Lower lobe of right lung (tissue), 2 donors: ENCODE data around the gene GGCX. TPM values are rescaled to one million over a fixed set of nuclear protein-coding genes. Genes with fewer than 3 reads are reported as not detected.

Experiments used
- ATAC-seq, 2 donors: fragments of 200-7000 bp; cut with Tn5 transposase; one replicate each; pipeline ENCODE4 v1.9.1; 2020 to 2022; ENCODE audit warnings: mild to moderate bottlenecking in 2 of 2, moderate library complexity in 2 of 2
- DNase-seq: peaks from one replicate; pipeline ENCODE4 v3.0.0-alpha.2; 2020
- H3K27ac ChIP-seq: fragments of 200-600 bp; one replicate; pipeline ENCODE4 v1.8.0; 2022
- H3K27me3 ChIP-seq: fragments of 200-600 bp; one replicate; pipeline ENCODE4 v1.8.0; 2022; ENCODE audit warnings: low read depth
- H3K36me3 ChIP-seq: fragments of 200-600 bp; one replicate; pipeline ENCODE4 v1.8.0; 2022; ENCODE audit warnings: mild to moderate bottlenecking
- H3K4me1 ChIP-seq: fragments of 200-600 bp; one replicate; pipeline ENCODE4 v1.8.0; 2022
- H3K4me3 ChIP-seq: fragments of 200-600 bp; one replicate; pipeline ENCODE4 v1.8.0; 2022; ENCODE audit warnings: mild to moderate bottlenecking
- H3K9me3 ChIP-seq: fragments of 200-600 bp; one replicate; pipeline ENCODE4 v1.8.0; 2022
- intact Hi-C: fragments of 100-400 bp; cut with DNase I; formaldehyde crosslinking; loops from one replicate; pipeline ENCODE4 v1.11.0; 2022
- total RNA-seq: library from RNA; stranded (reverse); fragmentation: NEBNext Ultra II Directional; extraction: Animal tissue kit (Norgen Biotek cat#: 25700); gene quantifications from one replicate; pipeline ENCODE4 v1.2.1, GENCODE V29; 2021
- TF ChIP-seq, protein P1 (sequence below): fragments of 200-600 bp; IDR thresholded peaks from one replicate; pipeline ENCODE4 v1.8.0; 2022; ENCODE audit warnings: antibody characterized with exemption, mild to moderate bottlenecking
- donor health status: DM: no; HTN: yes; CAD: no; lungs with severe emphysema.

The GGCX gene
- total RNA-seq, 1 donor from 2014 or later: 62.2 TPM

DNA sequence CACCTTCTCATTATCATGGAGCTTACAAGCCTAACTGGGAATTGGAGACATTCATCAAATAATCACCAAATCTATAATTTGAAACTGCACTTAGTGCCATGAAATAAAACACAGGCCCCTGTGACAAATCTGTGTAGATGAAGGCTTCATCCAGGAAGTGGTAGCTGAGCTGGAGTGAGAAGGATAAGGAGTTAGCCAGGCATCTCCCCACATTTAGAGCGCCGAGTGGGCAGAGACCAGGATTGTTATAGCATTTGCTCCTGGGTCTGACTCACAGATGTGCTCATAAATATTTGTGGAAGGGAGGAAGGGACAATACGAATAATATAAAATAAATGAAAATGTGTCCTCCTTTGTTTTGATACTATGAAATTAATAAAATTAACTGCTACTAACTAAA is 24.8 kb downstream of the GGCX start:
- Histone ChIP-seq H3K27me3 (no peaks in the 10 kb centered on the region), H3K4me1 (peaks cover 26% of the 10 kb centered on the region), H3K36me3 (peaks cover 8% of the 10 kb centered on the region), H3K4me3 (no peak overlapping the region), H3K9me3 (no peaks in the 10 kb centered on the region), H3K27ac (peak overlapping the region; percentile 99)
- intact Hi-C loops: no loop called here
- TF ChIP-seq, protein P1, sequence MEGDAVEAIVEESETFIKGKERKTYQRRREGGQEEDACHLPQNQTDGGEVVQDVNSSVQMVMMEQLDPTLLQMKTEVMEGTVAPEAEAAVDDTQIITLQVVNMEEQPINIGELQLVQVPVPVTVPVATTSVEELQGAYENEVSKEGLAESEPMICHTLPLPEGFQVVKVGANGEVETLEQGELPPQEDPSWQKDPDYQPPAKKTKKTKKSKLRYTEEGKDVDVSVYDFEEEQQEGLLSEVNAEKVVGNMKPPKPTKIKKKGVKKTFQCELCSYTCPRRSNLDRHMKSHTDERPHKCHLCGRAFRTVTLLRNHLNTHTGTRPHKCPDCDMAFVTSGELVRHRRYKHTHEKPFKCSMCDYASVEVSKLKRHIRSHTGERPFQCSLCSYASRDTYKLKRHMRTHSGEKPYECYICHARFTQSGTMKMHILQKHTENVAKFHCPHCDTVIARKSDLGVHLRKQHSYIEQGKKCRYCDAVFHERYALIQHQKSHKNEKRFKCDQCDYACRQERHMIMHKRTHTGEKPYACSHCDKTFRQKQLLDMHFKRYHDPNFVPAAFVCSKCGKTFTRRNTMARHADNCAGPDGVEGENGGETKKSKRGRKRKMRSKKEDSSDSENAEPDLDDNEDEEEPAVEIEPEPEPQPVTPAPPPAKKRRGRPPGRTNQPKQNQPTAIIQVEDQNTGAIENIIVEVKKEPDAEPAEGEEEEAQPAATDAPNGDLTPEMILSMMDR: no peak
- DNase-seq (no peak), ATAC-seq (no peak)

DNA sequence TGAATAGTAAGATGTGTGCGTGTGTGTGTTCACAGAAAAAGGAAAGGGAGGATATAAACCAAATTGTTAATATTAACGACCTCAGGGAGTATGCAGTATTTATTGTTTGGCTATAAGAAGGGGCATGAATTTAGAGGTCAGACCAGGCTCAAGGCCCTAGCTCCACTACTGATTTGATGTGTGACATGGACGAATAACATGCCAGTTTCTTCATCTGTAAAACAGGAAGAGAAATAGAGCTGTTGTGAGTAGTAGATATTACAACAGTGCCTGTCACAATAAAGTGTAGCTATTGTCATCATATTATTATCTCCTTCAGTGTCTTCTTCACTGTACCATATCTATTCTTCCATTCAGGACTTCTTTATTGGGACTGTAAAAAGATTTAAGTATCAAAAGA is 26.4 kb downstream of the GGCX start:
- intact Hi-C loops: no loop called here

DNA sequence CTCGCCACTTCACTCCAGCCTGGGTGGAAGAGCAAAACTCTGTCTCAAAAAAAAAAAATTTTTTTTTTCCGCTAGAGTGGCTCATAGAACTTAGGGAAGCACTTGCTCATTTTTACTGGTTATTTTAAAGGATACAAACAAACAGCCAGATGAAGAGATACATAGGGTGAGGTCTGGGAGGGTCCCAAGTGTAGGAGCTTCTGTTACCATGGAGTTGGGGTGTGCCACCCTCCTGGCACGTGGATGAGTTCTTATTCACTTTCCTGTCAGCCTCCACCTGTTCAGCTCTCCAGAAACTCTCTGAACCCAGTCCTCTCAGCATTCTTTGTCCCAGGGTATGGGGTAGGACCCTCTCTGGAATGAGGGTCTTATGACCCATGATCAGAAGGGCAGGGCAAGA is 27.2 kb downstream of the GGCX start:
- Histone ChIP-seq H3K4me1 (peaks cover 12% of the 10 kb centered on the region), H3K27ac (no peak overlapping the region), H3K36me3 (no peaks in the 10 kb centered on the region), H3K9me3 (no peaks in the 10 kb centered on the region), H3K4me3 (no peak overlapping the region), H3K27me3 (no peaks in the 10 kb centered on the region)
- DNase-seq (no peak), ATAC-seq (no peak)
- intact Hi-C loops: no loop called here
- TF ChIP-seq, protein P1: no peak

More for the DNA sequence above, 26.4 kb downstream of the GGCX start:
- ATAC-seq (no peak), DNase-seq (no peak)
- Histone ChIP-seq H3K27ac (no peak overlapping the region), H3K27me3 (no peaks in the 10 kb centered on the region), H3K9me3 (no peaks in the 10 kb centered on the region), H3K36me3 (no peaks in the 10 kb centered on the region), H3K4me1 (peaks cover 12% of the 10 kb centered on the region), H3K4me3 (no peak overlapping the region)
- TF ChIP-seq, protein P1: no peak

DNA sequence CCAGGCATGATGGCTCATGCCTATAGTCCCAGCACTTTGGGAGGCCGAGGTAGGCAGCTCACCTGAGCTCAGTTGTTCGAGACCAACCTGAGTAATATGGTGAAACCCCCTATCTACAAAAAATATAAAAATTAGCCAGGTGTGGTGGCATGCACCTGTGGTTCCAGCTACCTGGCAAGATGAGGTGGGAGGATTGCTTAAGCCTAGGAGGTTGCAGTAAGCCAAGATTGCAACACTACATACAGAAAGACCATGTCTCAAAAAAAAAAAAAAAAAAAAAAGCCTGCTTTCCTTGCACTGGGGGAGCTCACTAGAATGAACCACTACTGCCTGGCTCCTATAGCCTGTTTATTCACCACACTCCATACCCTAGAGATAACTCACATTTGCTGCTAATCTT is 29.7 kb downstream of the GGCX start:
- DNase-seq: no peak
- TF ChIP-seq, protein P1: no peak

DNA sequence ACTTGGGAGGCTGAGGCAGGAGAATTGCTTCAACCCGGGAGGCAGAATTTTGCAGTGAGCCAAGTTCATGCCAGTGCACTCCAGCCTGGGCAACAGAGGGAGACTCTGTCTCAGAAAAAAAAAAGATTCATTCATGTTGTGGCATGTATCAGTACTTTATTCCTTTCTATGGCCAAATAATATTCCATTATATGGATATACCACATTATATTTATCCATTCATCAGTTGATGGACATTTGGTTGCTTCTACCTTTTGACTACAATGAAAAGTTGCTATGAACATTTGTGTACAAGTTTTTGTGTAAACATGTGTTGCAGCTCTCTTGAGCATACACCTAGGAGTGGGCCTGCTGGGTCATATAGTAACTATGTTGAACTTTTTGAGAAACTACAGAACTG is 31.5 kb downstream of the GGCX start:
- TF ChIP-seq, protein P1: no peak
- peaks cover 4% of the 10 kb centered on the region for H3K4me1 ChIP-seq

More for the DNA sequence above, 29.7 kb downstream of the GGCX start:
- no peak overlapping the region for H3K27ac ChIP-seq
- intact Hi-C loops: no loop called here
- H3K9me3 ChIP-seq: no peaks in the 10 kb centered on the region
- H3K4me1 ChIP-seq: peaks cover 2% of the 10 kb centered on the region
- H3K4me3 ChIP-seq: no peak overlapping the region
- ATAC-seq: peak in 1 of 2 donors; percentile 56
- H3K36me3 ChIP-seq: no peaks in the 10 kb centered on the region
- H3K27me3 ChIP-seq: no peaks in the 10 kb centered on the region

DNA sequence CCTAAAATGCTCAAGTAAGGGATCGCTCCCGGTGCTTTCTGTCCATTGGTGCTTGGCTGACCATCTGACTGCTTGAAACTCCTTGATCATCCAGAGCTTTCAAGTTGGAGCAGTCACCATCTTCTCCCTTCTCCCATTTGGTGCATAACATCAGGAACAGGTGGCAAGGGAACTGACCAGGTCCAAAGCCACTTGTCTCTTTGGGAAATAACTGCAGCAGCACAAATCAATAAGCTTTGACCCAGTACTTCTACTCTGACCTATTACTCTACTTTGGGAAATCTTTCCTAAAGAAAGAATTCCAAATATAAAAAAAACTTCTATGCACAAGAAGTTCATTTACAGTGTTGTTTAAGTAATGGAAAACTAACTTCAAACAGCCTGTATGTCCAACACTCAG is 32.9 kb downstream of the GGCX start:
- TF ChIP-seq, protein P1: no peak
- DNase-seq (no peak), ATAC-seq (no peak)
- Histone ChIP-seq H3K4me1 (peaks cover 16% of the 10 kb centered on the region), H3K4me3 (no peak overlapping the region), H3K27ac (no peak overlapping the region), H3K9me3 (no peaks in the 10 kb centered on the region), H3K27me3 (no peaks in the 10 kb centered on the region), H3K36me3 (no peaks in the 10 kb centered on the region)
- intact Hi-C loops: no loop called here

More for the DNA sequence above, 31.5 kb downstream of the GGCX start:
- ATAC-seq (no peak), DNase-seq (no peak)
- intact Hi-C loops: no loop called here
- no peak overlapping the region for H3K4me3 ChIP-seq
- H3K36me3 ChIP-seq: no peaks in the 10 kb centered on the region
- no peak overlapping the region for H3K27ac ChIP-seq
- H3K27me3 ChIP-seq: no peaks in the 10 kb centered on the region
- H3K9me3 ChIP-seq: no peaks in the 10 kb centered on the region
